ENCODE results near the gene NPAS1. TPM values are rescaled to one million over a fixed set of nuclear protein-coding genes. Genes with fewer than 3 reads are reported as not detected.

NPAS1 gene
- total RNA-seq, 1 experiment from 2014 or later: 4.6 TPM

DNA sequence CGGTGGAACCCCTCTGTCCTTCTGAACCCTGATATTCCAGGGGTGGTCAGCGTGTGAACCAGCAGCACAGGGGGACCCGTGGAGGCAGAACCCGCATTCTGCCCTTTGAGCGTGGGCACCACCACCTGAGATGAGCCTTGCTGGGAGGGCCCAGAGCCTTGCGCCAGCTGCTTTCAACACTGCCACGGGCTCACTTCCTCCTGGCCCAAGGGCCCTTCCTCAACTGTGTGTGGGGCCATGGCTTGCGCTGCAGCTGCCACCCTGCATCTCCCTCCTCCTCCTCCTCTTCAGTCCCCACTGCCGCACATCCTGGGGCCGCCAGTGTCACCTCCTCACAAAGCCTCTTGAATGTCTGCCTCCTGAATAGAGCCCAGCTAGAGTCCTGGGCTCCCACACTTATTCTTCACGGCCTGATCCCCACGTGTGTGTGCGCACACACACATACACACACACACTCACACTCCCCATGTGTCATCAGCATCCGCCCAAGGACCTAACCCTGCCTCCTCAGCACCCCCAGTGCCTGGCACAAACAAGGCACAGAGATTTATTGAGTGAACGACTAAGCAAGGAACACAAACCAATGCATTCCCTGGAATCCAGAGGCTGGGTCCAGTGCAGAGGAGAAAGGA is 55.7 kb downstream of the NPAS1 start:
- no peak for DNase-seq (ENCODE audit: low read depth, low spot score)
- no peak for TF ChIP-seq EZH2phosphoT487 (IDR thresholded peaks at IDR 0.05; ENCODE audit: borderline replicate concordance)
- TF ChIP-seq ZNF274 (IDR thresholded peaks at IDR 0.05; ENCODE audit: low read depth, low read length): no peak
- TF ChIP-seq, protein P1, sequence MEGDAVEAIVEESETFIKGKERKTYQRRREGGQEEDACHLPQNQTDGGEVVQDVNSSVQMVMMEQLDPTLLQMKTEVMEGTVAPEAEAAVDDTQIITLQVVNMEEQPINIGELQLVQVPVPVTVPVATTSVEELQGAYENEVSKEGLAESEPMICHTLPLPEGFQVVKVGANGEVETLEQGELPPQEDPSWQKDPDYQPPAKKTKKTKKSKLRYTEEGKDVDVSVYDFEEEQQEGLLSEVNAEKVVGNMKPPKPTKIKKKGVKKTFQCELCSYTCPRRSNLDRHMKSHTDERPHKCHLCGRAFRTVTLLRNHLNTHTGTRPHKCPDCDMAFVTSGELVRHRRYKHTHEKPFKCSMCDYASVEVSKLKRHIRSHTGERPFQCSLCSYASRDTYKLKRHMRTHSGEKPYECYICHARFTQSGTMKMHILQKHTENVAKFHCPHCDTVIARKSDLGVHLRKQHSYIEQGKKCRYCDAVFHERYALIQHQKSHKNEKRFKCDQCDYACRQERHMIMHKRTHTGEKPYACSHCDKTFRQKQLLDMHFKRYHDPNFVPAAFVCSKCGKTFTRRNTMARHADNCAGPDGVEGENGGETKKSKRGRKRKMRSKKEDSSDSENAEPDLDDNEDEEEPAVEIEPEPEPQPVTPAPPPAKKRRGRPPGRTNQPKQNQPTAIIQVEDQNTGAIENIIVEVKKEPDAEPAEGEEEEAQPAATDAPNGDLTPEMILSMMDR (IDR thresholded peaks at IDR 0.05 in 2 of 3, conservative IDR thresholded peaks at IDR 0.05 in 1 of 3; ENCODE audit: borderline replicate concordance in 1 of 3, insufficient read depth in 1 of 3, low read depth in 2 of 3, low read length in 2 of 3): no peak
- TF ChIP-seq YY1 (IDR thresholded peaks at IDR 0.05; ENCODE audit: extremely low read depth, insufficient replicate concordance, low read depth, low read length): no peak
- no peak for TF ChIP-seq TCF7L2 (IDR thresholded peaks at IDR 0.05; ENCODE audit: borderline replicate concordance, extremely low read depth, insufficient read depth, insufficient read length)
- no peak for TF ChIP-seq JUND (IDR thresholded peaks at IDR 0.05)
- no peak for TF ChIP-seq SP1 (IDR thresholded peaks at IDR 0.05; ENCODE audit: low read depth)
- no peak for TF ChIP-seq RAD21 (IDR thresholded peaks at IDR 0.05; ENCODE audit: low read depth)
- TF ChIP-seq SIN3A (IDR thresholded peaks at IDR 0.05; ENCODE audit: low read depth): no peak
- no peak for TF ChIP-seq ATF3 (IDR thresholded peaks at IDR 0.05)
- TF ChIP-seq, protein P2, sequence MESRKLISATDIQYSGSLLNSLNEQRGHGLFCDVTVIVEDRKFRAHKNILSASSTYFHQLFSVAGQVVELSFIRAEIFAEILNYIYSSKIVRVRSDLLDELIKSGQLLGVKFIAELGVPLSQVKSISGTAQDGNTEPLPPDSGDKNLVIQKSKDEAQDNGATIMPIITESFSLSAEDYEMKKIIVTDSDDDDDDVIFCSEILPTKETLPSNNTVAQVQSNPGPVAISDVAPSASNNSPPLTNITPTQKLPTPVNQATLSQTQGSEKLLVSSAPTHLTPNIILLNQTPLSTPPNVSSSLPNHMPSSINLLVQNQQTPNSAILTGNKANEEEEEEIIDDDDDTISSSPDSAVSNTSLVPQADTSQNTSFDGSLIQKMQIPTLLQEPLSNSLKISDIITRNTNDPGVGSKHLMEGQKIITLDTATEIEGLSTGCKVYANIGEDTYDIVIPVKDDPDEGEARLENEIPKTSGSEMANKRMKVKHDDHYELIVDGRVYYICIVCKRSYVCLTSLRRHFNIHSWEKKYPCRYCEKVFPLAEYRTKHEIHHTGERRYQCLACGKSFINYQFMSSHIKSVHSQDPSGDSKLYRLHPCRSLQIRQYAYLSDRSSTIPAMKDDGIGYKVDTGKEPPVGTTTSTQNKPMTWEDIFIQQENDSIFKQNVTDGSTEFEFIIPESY (IDR thresholded peaks at IDR 0.05; ENCODE audit: extremely low read depth, insufficient replicate concordance, low read length): no peak
- Histone ChIP-seq H3K9ac (ENCODE audit: low read length) (no peak overlapping the region), H3K79me2 (ENCODE audit: insufficient read depth, low read length) (peaks cover 6% of the 10 kb centered on the region; the same call in 1 of the 2 replicates), H3K4me1 (ENCODE audit: control insufficient read depth in 1 of 2, insufficient read depth in 2 of 2, low read length in 2 of 2) (peaks cover 0 to 11% of the 10 kb centered on the region in 2 experiments; a peak in 3 of 4 replicates), H3K36me3 (ENCODE audit: control insufficient read depth in 1 of 2, insufficient read depth in 2 of 2, low read length in 2 of 2) (peaks cover 19 to 37% of the 10 kb centered on the region in 2 experiments; a peak in 3 of 4 replicates), H3K27me3 (ENCODE audit: insufficient read depth, low read length) (no peaks in the 10 kb centered on the region), H3K27ac (ENCODE audit: low read depth, low read length) (no peak overlapping the region), H3K9me3 (ENCODE audit: control insufficient read depth in 1 of 2, insufficient read depth in 1 of 2, low read depth in 1 of 2, low read length in 2 of 2) (no peaks in the 10 kb centered on the region), H3K9me2 (ENCODE audit: insufficient read depth) (no peaks in the 10 kb centered on the region), H2AFZ (ENCODE audit: low read depth, low read length, poor library complexity, severe bottlenecking) (no peak overlapping the region), H3K4me3 (replicated peaks in 1 of 2; ENCODE audit: low read depth in 1 of 2, low read length in 2 of 2) (no peak overlapping the region), H3K4me2 (ENCODE audit: low read length) (no peak overlapping the region), H4K20me1 (ENCODE audit: insufficient read depth) (no peaks in the 10 kb centered on the region)
- CTCF ChIA-PET: interaction anchor here (1.9 kb wide), 1 partner anchor 50 kb away, joined by 7 read pairs; no protein-coding TSS in a partner anchor
- intact Hi-C loops (cut with micrococcal nuclease): no loop called here
- ATAC-seq: no peak
- RAD21 ChIA-PET (ENCODE audit: low non-redundant PET in 1 of 2, low total read pairs in 2 of 2, uncharacterized antibody in 2 of 2, unreplicated experiment in 2 of 2): interaction anchor here in 1 of 2 experiments (0.5 kb wide), 1 partner anchor 331 kb away, joined by 3 read pairs; no protein-coding TSS in a partner anchor
- POLR2A ChIA-PET: no interaction called here
- no TSS peak for BruUV-seq (replicated peaks)
